Lung (tissue), 12 donors: ENCODE measurements around the gene ERCC5. TPM values are rescaled to one million over a fixed set of nuclear protein-coding genes. Genes with fewer than 3 reads are reported as not detected.
A peak's percentile ranks its signal among the peaks of the same experiment; 100 is the strongest.

ENCODE experiments used
- ATAC-seq: fragments of 200-7000 bp; cut with Tn5 transposase; one replicate; pipeline ENCODE4 v1.9.1; 2020; ENCODE audit warnings: moderate number of reproducible peaks; ENCODE audit not compliant: insufficient read depth, low FRiP score
- DNase-seq, 3 donors: peaks; one replicate each; pipeline ENCODE4 v3.0.0-alpha.2; 2013 to 2017
- H3K27ac ChIP-seq, 2 donors: one replicate each; pipeline ENCODE4 v1.5.1; 2013; ENCODE audit warnings: mild to moderate bottlenecking in 2 of 2, moderate library complexity in 2 of 2, control low read depth in 1 of 2, inconsistent platforms in 1 of 2, low read depth in 1 of 2, low read length in 1 of 2
- H3K27me3 ChIP-seq, 3 donors: one replicate each; pipeline ENCODE4 v1.5.1; 2013; ENCODE audit warnings: low read length in 2 of 3; ENCODE audit not compliant: control insufficient read depth in 3 of 3, insufficient read depth in 3 of 3
- H3K36me3 ChIP-seq, 4 donors: one replicate each; pipeline ENCODE4 v1.5.1; 2013; ENCODE audit warnings: low read length in 4 of 4, mild to moderate bottlenecking in 1 of 4, moderate library complexity in 1 of 4; ENCODE audit not compliant: control insufficient read depth in 4 of 4, insufficient read depth in 4 of 4
- H3K4me1 ChIP-seq, 5 donors: one replicate each; pipeline ENCODE4 v1.5.1; 2013; ENCODE audit warnings: low read length in 5 of 5, mild to moderate bottlenecking in 2 of 5, moderate library complexity in 1 of 5; ENCODE audit not compliant: control insufficient read depth in 5 of 5, insufficient read depth in 5 of 5
- H3K4me3 ChIP-seq: one replicate; pipeline ENCODE4 v1.5.1; 2013; ENCODE audit warnings: mild to moderate bottlenecking, control low read depth, moderate library complexity
- H3K9ac ChIP-seq, 2 donors: one replicate each; pipeline ENCODE4 v1.5.1; 2013; ENCODE audit warnings: low read length in 2 of 2, control low read depth in 1 of 2; ENCODE audit not compliant: insufficient read depth in 1 of 2
- H3K9me3 ChIP-seq, 4 donors: one replicate each; pipeline ENCODE4 v1.5.1; 2013; ENCODE audit warnings: low read length in 3 of 4, mild to moderate bottlenecking in 1 of 4, moderate library complexity in 1 of 4; ENCODE audit not compliant: control insufficient read depth in 4 of 4, insufficient read depth in 3 of 4
- WGBS, 2 donors: extraction: QIAGEN DNeasy Blood & Tissue Kit; methylation state at CpG; one replicate each; pipeline ENCODE4 v1.1.7; 2013; 5-methylcytosine and 5-hydroxymethylcytosine counted together
- polyA plus RNA-seq, 2 donors: library from polyadenylated mRNA; stranded (reverse); fragments of 200-250 nt; gene quantifications; one replicate each; pipeline ENCODE4 v1.2.1, GENCODE V29; 2013
- total RNA-seq, 2 donors: library from RNA; depleted of rRNA in 1 of 2; stranded (reverse); fragments of >200 nt in 1 of 2; gene quantifications; one replicate each; pipeline ENCODE4 v1.2.1, GENCODE V29; 2014 to 2021
- TF ChIP-seq, protein P1 (sequence below): IDR thresholded peaks from 2 replicates; pipeline ENCODE4 v1.5.1; 2012; ENCODE audit warnings: mild to moderate bottlenecking; ENCODE audit errors: control extremely low read depth, extremely low read depth
- donor health status: control.
- donor health status: control.
- donor health status: Bipolar disorder and iron deficiency.
- donor health status: healthy.
- donor health status: DM: yes; HTN: yes; CAD: no.

The ERCC5 gene
- total and polyA plus RNA-seq, 4 donors, result 23.0 to 81.4 (median 58.0) TPM

DNA sequence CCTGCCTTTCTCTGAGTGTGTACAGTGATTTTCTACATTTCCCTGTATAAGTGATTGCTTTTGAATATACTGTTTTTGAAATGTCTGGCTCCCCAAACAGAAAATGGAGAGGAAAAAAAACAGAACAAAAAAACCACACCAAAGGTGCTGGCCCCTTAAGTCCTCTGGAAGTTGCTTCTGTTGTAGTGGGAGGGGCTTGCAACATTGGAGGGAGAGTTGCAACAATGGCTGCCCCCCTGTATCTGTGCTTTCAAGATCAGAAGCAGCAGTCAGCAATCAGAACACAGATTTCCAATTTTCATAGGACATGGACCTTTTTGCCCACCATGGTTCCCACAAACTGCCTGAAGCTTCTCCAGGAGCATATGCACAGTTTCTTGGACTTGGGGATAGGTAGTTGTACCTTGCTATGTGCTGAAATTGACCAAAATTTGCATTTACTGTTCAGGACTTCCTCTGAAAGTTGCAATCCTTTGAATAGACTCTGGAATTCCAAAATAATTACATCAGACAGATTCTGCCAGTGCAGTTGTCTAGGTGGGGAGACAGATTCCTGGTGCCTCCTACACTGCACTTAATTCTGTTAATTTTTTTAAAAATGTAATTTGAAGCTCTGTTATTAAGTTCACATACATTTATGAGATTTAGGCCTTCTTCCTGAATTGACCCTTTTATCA, 33.1 kb upstream of the ERCC5 start:
- H3K4me1 ChIP-seq, result peaks cover 0 to 6% (median 0%) of the 10 kb centered on the region in 5 donors
- H3K27ac ChIP-seq, result no peak overlapping the region
- DNase-seq, result no peak
- H3K9me3 ChIP-seq, result no peaks in the 10 kb centered on the region
- H3K9ac ChIP-seq, result peak overlapping the region in 1 of 2 donors; percentile 16
- H3K27me3 ChIP-seq, result no peaks in the 10 kb centered on the region
- TF ChIP-seq, protein P1, sequence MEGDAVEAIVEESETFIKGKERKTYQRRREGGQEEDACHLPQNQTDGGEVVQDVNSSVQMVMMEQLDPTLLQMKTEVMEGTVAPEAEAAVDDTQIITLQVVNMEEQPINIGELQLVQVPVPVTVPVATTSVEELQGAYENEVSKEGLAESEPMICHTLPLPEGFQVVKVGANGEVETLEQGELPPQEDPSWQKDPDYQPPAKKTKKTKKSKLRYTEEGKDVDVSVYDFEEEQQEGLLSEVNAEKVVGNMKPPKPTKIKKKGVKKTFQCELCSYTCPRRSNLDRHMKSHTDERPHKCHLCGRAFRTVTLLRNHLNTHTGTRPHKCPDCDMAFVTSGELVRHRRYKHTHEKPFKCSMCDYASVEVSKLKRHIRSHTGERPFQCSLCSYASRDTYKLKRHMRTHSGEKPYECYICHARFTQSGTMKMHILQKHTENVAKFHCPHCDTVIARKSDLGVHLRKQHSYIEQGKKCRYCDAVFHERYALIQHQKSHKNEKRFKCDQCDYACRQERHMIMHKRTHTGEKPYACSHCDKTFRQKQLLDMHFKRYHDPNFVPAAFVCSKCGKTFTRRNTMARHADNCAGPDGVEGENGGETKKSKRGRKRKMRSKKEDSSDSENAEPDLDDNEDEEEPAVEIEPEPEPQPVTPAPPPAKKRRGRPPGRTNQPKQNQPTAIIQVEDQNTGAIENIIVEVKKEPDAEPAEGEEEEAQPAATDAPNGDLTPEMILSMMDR, result no peak
- no peak for ATAC-seq
- H3K4me3 ChIP-seq, result no peak overlapping the region
- peaks cover 3 to 17% (median 11%) of the 10 kb centered on the region in 4 donors for H3K36me3 ChIP-seq

DNA sequence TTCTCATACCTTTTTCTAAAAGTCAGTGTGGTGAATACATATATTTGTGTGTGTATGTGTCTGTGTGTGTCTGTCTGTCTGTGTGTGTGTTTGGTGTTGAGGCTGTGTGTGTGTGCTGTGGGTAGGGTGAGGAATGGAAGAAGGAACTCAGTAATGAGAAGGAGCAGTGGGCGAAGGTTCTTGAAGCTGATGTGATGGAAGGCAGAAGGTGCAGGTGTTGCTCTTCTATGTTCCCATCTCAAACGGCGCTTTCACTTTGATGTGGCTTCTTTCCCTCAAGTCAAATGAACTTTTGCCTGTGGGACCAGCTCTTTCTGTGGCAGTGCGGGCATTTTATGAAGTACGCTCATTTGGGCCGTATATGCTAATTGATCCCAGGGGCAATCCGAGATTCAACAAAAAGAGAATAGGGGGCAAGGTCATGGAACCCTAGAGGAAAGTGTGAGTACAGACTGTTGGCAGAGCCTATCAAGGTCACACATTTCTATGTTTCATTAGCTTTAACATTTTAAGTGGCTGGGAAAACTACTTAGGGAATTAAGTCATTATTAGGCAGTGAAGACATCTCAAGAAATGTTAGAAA, 31.7 kb upstream of the ERCC5 start:
- H3K4me1 ChIP-seq, result peaks cover 0 to 4% (median 0%) of the 10 kb centered on the region in 5 donors
- DNase-seq (no peak), ATAC-seq (no peak)
- H3K9me3 ChIP-seq, result no peaks in the 10 kb centered on the region
- H3K9ac ChIP-seq, result no peak overlapping the region
- no peak overlapping the region for H3K27ac ChIP-seq
- H3K27me3 ChIP-seq, result no peaks in the 10 kb centered on the region
- TF ChIP-seq, protein P1, result no peak
- H3K4me3 ChIP-seq, result no peak overlapping the region
- peaks cover 3 to 20% (median 10%) of the 10 kb centered on the region in 4 donors for H3K36me3 ChIP-seq
- 89 to 92% methylated on average over 7 of the region's 7 CpGs for WGBS, 2 donors

DNA sequence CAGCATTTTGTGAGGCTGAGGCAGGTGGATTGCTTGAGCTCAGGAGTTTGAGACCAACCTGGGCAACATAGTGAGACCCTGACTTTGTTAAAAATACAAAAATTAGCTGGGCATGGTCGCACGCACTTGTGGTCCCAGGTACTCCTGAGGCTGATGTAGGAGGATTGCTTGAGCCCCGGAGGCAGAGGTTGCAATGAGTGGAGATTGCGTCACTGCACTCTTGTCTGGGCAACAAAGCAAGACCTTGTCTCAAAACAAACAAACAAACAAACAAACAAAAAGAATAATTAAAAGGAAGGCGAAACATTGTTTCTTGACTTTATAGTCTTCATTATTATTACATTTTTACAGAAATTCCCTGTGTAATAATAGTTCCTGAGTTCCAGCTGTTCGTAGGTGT, 31.0 kb upstream of the ERCC5 start:
- DNase-seq (no peak), ATAC-seq (no peak)
- H3K27ac ChIP-seq, result no peak overlapping the region
- 74 to 81% methylated on average over 6 of the region's 6 CpGs for WGBS, 2 donors
- H3K36me3 ChIP-seq, result peaks cover 3 to 20% (median 12%) of the 10 kb centered on the region in 4 donors
- H3K4me3 ChIP-seq, result no peak overlapping the region
- TF ChIP-seq, protein P1, result no peak
- no peak overlapping the region for H3K9ac ChIP-seq
- no peaks in the 10 kb centered on the region for H3K27me3 ChIP-seq
- H3K9me3 ChIP-seq, result no peaks in the 10 kb centered on the region
- H3K4me1 ChIP-seq, result peaks cover 0 to 4% (median 0%) of the 10 kb centered on the region in 5 donors
